ENCODE measurements around the gene PBX3. TPM values are rescaled to one million over a fixed set of nuclear protein-coding genes. Genes with fewer than 3 reads are reported as not detected.

PBX3 gene
- total RNA-seq, 1 experiment from 2014 or later, result 7.7 TPM

GRCh38 chr9:126000256-126000655 lies 253.1 kb downstream of the PBX3 start:
- Mint-ChIP-seq H3K27me3 (ENCODE audit: insufficient read depth, unreplicated experiment) (no peaks in the 10 kb centered on the region), H3K4me3 (ENCODE audit: unreplicated experiment) (no peak overlapping the region), H3K27ac (ENCODE audit: unreplicated experiment) (no peak overlapping the region), H3K9me3 (ENCODE audit: unreplicated experiment) (no peaks in the 10 kb centered on the region), H3K36me3 (ENCODE audit: insufficient read depth, unreplicated experiment) (no peaks in the 10 kb centered on the region), H3K4me1 (ENCODE audit: low read depth, unreplicated experiment) (no peaks in the 10 kb centered on the region)
- H3K4me1 ChIP-seq, result no peaks in the 10 kb centered on the region
- no peaks in the 10 kb centered on the region for H3K36me3 ChIP-seq (ENCODE audit: control insufficient read depth, insufficient read depth, low read length)
- TF ChIP-seq CTCF (IDR thresholded peaks at IDR 0.05; ENCODE audit: insufficient read depth in 1 of 2, low read depth in 1 of 2, low read length in 1 of 2, severe bottlenecking in 1 of 2, unreplicated experiment in 1 of 2), result no peak
- H3K4me3 ChIP-seq (ENCODE audit: low read depth, low read length), result no peak overlapping the region
- ChIA-PET CTCF (no interaction called here), POLR2A (interaction anchor here (0.6 kb wide), 1 partner anchor 146 kb away, joined by 6 read pairs; no protein-coding TSS in a partner anchor)
- H3K27me3 ChIP-seq (replicated peaks; ENCODE audit: control insufficient read depth, insufficient read depth, low read length), result no peaks in the 10 kb centered on the region
- no peak for DNase-seq
- BruUV-seq (replicated peaks), result no TSS peak
- no peaks in the 10 kb centered on the region for H3K9me3 ChIP-seq
- intact Hi-C loops (cut with micrococcal nuclease; ENCODE audit: unreplicated experiment), result no loop called here

GRCh38 chr9:126000731-126001580 lies 253.8 kb downstream of the PBX3 start:
- peak in 1 of 2 experiments; percentile 22 for DNase-seq
- Mint-ChIP-seq H3K27ac (ENCODE audit: unreplicated experiment) (no peak overlapping the region), H3K27me3 (ENCODE audit: insufficient read depth, unreplicated experiment) (no peaks in the 10 kb centered on the region), H3K9me3 (ENCODE audit: unreplicated experiment) (no peaks in the 10 kb centered on the region), H3K4me1 (ENCODE audit: low read depth, unreplicated experiment) (no peaks in the 10 kb centered on the region), H3K4me3 (ENCODE audit: unreplicated experiment) (no peak overlapping the region), H3K36me3 (ENCODE audit: insufficient read depth, unreplicated experiment) (no peaks in the 10 kb centered on the region)
- POLR2A ChIA-PET, result no interaction called here
- CTCF ChIA-PET, result no interaction called here
- intact Hi-C loops (cut with micrococcal nuclease; ENCODE audit: unreplicated experiment), result no loop called here
- no TSS peak for BruUV-seq (replicated peaks)
- no peaks in the 10 kb centered on the region for H3K27me3 ChIP-seq (replicated peaks; ENCODE audit: control insufficient read depth, insufficient read depth, low read length)
- H3K36me3 ChIP-seq (ENCODE audit: control insufficient read depth, insufficient read depth, low read length), result no peaks in the 10 kb centered on the region
- no peak overlapping the region for H3K4me3 ChIP-seq (ENCODE audit: low read depth, low read length)
- no peaks in the 10 kb centered on the region for H3K4me1 ChIP-seq
- TF ChIP-seq CTCF (IDR thresholded peaks at IDR 0.05; ENCODE audit: insufficient read depth in 1 of 2, low read depth in 1 of 2, low read length in 1 of 2, severe bottlenecking in 1 of 2, unreplicated experiment in 1 of 2), result no peak
- H3K9me3 ChIP-seq, result no peaks in the 10 kb centered on the region

GRCh38 chr9:126001581-126002225 lies 254.5 kb downstream of the PBX3 start:
- Histone ChIP-seq H3K9me3 (no peaks in the 10 kb centered on the region), H3K4me3 (ENCODE audit: low read depth, low read length) (no peak overlapping the region), H3K4me1 (no peaks in the 10 kb centered on the region), H3K36me3 (ENCODE audit: control insufficient read depth, insufficient read depth, low read length) (no peaks in the 10 kb centered on the region), H3K27me3 (replicated peaks; ENCODE audit: control insufficient read depth, insufficient read depth, low read length) (no peaks in the 10 kb centered on the region)
- no peak overlapping the region for H3K4me3 Mint-ChIP-seq (ENCODE audit: unreplicated experiment)
- H3K27ac Mint-ChIP-seq (ENCODE audit: unreplicated experiment), result no peak overlapping the region
- CTCF ChIA-PET, result no interaction called here
- intact Hi-C loops (cut with micrococcal nuclease; ENCODE audit: unreplicated experiment), result no loop called here
- peak in 1 of 2 experiments; percentile 2 for DNase-seq
- no peaks in the 10 kb centered on the region for H3K9me3 Mint-ChIP-seq (ENCODE audit: unreplicated experiment)
- no peaks in the 10 kb centered on the region for H3K36me3 Mint-ChIP-seq (ENCODE audit: insufficient read depth, unreplicated experiment)
- TF ChIP-seq CTCF (IDR thresholded peaks at IDR 0.05; ENCODE audit: insufficient read depth in 1 of 2, low read depth in 1 of 2, low read length in 1 of 2, severe bottlenecking in 1 of 2, unreplicated experiment in 1 of 2), result no peak
- H3K4me1 Mint-ChIP-seq (ENCODE audit: low read depth, unreplicated experiment), result no peaks in the 10 kb centered on the region
- POLR2A ChIA-PET, result no interaction called here
- BruUV-seq (replicated peaks), result no TSS peak
- H3K27me3 Mint-ChIP-seq (ENCODE audit: insufficient read depth, unreplicated experiment), result no peaks in the 10 kb centered on the region

Measured in Caco-2 (cell line).